Measurements from ENCODE around the gene PKN1.
A peak's percentile ranks its signal among the peaks of the same experiment; 100 is the strongest.
"Not testable (repeated sequence)": the region's sequence is repeated elsewhere in the genome, so short reads cannot be mapped to it uniquely, and the experiment has no call there.

The PKN1 gene

GRCh38 chr19:14432791-14433553, at the start of gene PKN1:
Gene PKN1, plus strand, starts transcription at chr19:14433306. Its CDS starts 216 bp downstream, at chr19:14433522.
- DNase-seq: no peak

GRCh38 chr19:14383661-14384555, 49.2 kb upstream of the PKN1 start:
- peak; percentile 14 for DNase-seq

- no peak for DNase-seq
These were observed 47.6 kb upstream of the PKN1 start for GRCh38 chr19:14385492-14385891.

GRCh38 chr19:14390548-14390947, 42.6 kb upstream of the PKN1 start:
- DNase-seq: no peak

- no peak for DNase-seq
These were observed 41.8 kb upstream of the PKN1 start for GRCh38 chr19:14391156-14391821.

- no peak for DNase-seq
These were observed 39.8 kb upstream of the PKN1 start for GRCh38 chr19:14393329-14393728.

- DNase-seq: no peak
These were observed 38.9 kb upstream of the PKN1 start for GRCh38 chr19:14394167-14394566.

GRCh38 chr19:14395262-14395661, 37.8 kb upstream of the PKN1 start:
- DNase-seq: no peak

GRCh38 chr19:14395710-14396336, 37.3 kb upstream of the PKN1 start:
- no peak for DNase-seq

GRCh38 chr19:14396730-14397129, 36.4 kb upstream of the PKN1 start:
- DNase-seq: not testable (repeated sequence)

GRCh38 chr19:14397168-14397567, 35.9 kb upstream of the PKN1 start:
- not testable (repeated sequence) for DNase-seq

GRCh38 chr19:14400951-14401431, 32.1 kb upstream of the PKN1 start:
- no peak for DNase-seq

- no peak for DNase-seq
These were observed 31.5 kb upstream of the PKN1 start for GRCh38 chr19:14401468-14402195.

- DNase-seq: no peak
These were observed 30.6 kb upstream of the PKN1 start for GRCh38 chr19:14402332-14403144.

- not testable (repeated sequence) for DNase-seq
These were observed 29.8 kb upstream of the PKN1 start for GRCh38 chr19:14403145-14403930.

GRCh38 chr19:14404312-14404711, 28.8 kb upstream of the PKN1 start:
- no peak for DNase-seq

- DNase-seq: no peak
These were observed 27.7 kb upstream of the PKN1 start for GRCh38 chr19:14405380-14405757.

- peak; percentile 61 for DNase-seq
These were observed 27.1 kb upstream of the PKN1 start for GRCh38 chr19:14405758-14406644.

All from NCI-H1694 (cell line).